Kidney (tissue), 14 donors: ENCODE data around the gene B3GALT6. TPM values are rescaled to one million over a fixed set of nuclear protein-coding genes. Genes with fewer than 3 reads are reported as not detected.

ENCODE experiments used
- DNase-seq, 5 donors: peaks; one replicate each; pipeline ENCODE4 v3.0.0-alpha.2; 2013 to 2020
- FAIRE-seq: peaks from 2 replicates; lab custom pipeline; 2012; peaks lifted over from hg19 to GRCh38; lab: Jason Lieb, UNC
- H3K27ac ChIP-seq, 2 donors: one replicate each; pipeline ENCODE4 v1.7.0; 2013; ENCODE audit warnings: low read depth in 2 of 2, low read length in 2 of 2, inconsistent platforms in 1 of 2
- H3K27me3 ChIP-seq: one replicate; pipeline ENCODE4 v1.7.1; 2013; ENCODE audit warnings: low read length, inconsistent platforms; ENCODE audit not compliant: control insufficient read depth, insufficient read depth
- H3K36me3 ChIP-seq, 3 donors: one replicate each; pipeline versions ENCODE4 v1.7.0 to v1.7.1; 2013; ENCODE audit warnings: low read length in 3 of 3, control low read depth in 1 of 3, inconsistent platforms in 1 of 3; ENCODE audit not compliant: insufficient read depth in 3 of 3, control insufficient read depth in 2 of 3
- H3K4me1 ChIP-seq, 3 donors: one replicate each; pipeline versions ENCODE4 v1.7.0 to v1.7.1; 2013; ENCODE audit warnings: low read length in 3 of 3, inconsistent platforms in 1 of 3, low read depth in 1 of 3; ENCODE audit not compliant: control insufficient read depth in 2 of 3, insufficient read depth in 2 of 3
- H3K4me3 ChIP-seq, 3 donors: one replicate each; pipeline versions ENCODE4 v1.7.0 to v1.8.1; 2013; ENCODE audit warnings: low read length in 3 of 3, control low read depth in 1 of 3, inconsistent platforms in 1 of 3
- H3K9ac ChIP-seq, 3 donors: one replicate each; pipeline versions ENCODE4 v1.7.0 to v1.7.1; 2013; ENCODE audit warnings: low read length in 3 of 3, control low read depth in 1 of 3, inconsistent platforms in 1 of 3
- H3K9me3 ChIP-seq, 3 donors: one replicate each; pipeline versions ENCODE4 v1.7.0 to v1.7.1; 2013; ENCODE audit warnings: low read length in 3 of 3, control low read depth in 1 of 3, inconsistent platforms in 1 of 3; ENCODE audit not compliant: control insufficient read depth in 2 of 3, insufficient read depth in 1 of 3
- intact Hi-C: fragments of 100-400 bp; cut with DNase I; formaldehyde crosslinking; loops from one replicate; pipeline ENCODE4 v1.11.1; 2022
- polyA plus RNA-seq: library from polyadenylated mRNA; stranded (reverse); fragments of 350-450 nt; fragmentation: Illumina TruSeq; extraction: RNeasy Lipid Tissue Mini Kit (QIAGEN cat#74804); gene quantifications from one replicate; pipeline ENCODE4 v1.2.3, GENCODE V29; 2014; ENCODE audit warnings: low read depth, low replicate concordance; ENCODE audit not compliant: insufficient read depth
- total RNA-seq: library from RNA; stranded (reverse); fragmentation: NEBNext Ultra II Directional; extraction: Animal tissue kit (Norgen Biotek cat#: 25700); gene quantifications from one replicate; pipeline ENCODE4 v1.2.1, GENCODE V29; 2021
- TF ChIP-seq, protein P1 (sequence below): IDR thresholded peaks from 3 replicates; pipeline ENCODE4 v1.5.1; 2012; ENCODE audit warnings: mild to moderate bottlenecking, moderate library complexity, borderline replicate concordance; ENCODE audit not compliant: insufficient read depth; ENCODE audit errors: extremely low read depth
- donor health status: control.
- donor health status: control.
- donor health status: control.
- donor health status: control.
- donor health status: control.
- donor health status: DM: yes; HTN: yes; CAD: no.
- donor health status: Normal renal cell carcinoma (clear cell type).

B3GALT6 gene
- total and polyA plus RNA-seq, 2 donors from 2014 or later: 13.7 to 20.3 TPM

DNA sequence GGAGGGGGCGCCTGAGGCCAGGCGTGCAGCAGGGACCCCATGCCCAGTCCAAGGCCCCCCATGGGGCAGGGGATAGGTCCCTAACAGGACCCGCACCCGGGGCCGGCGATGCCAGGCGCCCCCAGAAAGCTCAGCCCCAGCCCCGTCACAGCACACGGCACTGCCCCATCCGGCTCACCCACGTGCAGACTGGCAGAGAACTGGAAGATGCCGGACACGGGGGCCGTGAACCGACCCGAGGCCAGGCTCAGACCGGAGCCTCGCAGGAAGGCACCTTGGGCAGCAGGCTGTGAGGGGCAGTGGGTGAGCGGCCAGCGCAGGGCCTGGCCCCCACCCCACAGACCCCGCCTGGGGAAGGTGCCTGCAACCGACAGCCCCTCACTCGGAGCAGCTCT is 11.2 kb downstream of the B3GALT6 start:
- Histone ChIP-seq H3K4me1 (no peaks in the 10 kb centered on the region), H3K9me3 (no peaks in the 10 kb centered on the region), H3K36me3 (no peaks in the 10 kb centered on the region), H3K4me3 (no peak overlapping the region), H3K9ac (no peak overlapping the region), H3K27ac (no peak overlapping the region), H3K27me3 (no peaks in the 10 kb centered on the region)
- intact Hi-C loops: no loop called here
- TF ChIP-seq, protein P1, sequence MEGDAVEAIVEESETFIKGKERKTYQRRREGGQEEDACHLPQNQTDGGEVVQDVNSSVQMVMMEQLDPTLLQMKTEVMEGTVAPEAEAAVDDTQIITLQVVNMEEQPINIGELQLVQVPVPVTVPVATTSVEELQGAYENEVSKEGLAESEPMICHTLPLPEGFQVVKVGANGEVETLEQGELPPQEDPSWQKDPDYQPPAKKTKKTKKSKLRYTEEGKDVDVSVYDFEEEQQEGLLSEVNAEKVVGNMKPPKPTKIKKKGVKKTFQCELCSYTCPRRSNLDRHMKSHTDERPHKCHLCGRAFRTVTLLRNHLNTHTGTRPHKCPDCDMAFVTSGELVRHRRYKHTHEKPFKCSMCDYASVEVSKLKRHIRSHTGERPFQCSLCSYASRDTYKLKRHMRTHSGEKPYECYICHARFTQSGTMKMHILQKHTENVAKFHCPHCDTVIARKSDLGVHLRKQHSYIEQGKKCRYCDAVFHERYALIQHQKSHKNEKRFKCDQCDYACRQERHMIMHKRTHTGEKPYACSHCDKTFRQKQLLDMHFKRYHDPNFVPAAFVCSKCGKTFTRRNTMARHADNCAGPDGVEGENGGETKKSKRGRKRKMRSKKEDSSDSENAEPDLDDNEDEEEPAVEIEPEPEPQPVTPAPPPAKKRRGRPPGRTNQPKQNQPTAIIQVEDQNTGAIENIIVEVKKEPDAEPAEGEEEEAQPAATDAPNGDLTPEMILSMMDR: no peak
- DNase-seq (no peak), FAIRE-seq (no peak)

DNA sequence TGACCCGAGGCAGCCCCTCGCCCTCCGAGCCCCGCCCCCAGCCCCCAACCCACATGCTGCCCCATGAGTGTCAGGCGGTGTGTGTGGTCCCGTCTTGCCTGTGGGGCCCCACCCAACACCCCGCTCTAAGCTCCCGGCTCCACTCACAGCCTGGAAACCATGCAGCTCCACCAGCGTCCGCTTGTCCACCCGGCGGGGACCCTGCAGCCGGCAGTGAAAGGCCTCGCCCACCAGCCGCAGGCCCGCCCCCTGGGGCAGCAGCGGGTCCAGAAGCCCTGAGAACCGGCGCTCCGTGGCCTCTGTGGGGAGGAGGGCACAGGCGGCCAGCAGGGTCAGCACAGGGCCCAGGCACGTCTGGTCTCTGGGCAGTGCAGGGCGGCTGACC is 11.8 kb downstream of the B3GALT6 start:
- intact Hi-C loops: no loop called here
- Histone ChIP-seq H3K27me3 (no peaks in the 10 kb centered on the region), H3K4me3 (no peak overlapping the region), H3K27ac (no peak overlapping the region), H3K9me3 (no peaks in the 10 kb centered on the region), H3K4me1 (no peaks in the 10 kb centered on the region), H3K36me3 (no peaks in the 10 kb centered on the region), H3K9ac (no peak overlapping the region)
- FAIRE-seq: no peak
- peak in 3 of 5 donors; percentile 26 to 75 (median 48) for DNase-seq
- TF ChIP-seq, protein P1: no peak

DNA sequence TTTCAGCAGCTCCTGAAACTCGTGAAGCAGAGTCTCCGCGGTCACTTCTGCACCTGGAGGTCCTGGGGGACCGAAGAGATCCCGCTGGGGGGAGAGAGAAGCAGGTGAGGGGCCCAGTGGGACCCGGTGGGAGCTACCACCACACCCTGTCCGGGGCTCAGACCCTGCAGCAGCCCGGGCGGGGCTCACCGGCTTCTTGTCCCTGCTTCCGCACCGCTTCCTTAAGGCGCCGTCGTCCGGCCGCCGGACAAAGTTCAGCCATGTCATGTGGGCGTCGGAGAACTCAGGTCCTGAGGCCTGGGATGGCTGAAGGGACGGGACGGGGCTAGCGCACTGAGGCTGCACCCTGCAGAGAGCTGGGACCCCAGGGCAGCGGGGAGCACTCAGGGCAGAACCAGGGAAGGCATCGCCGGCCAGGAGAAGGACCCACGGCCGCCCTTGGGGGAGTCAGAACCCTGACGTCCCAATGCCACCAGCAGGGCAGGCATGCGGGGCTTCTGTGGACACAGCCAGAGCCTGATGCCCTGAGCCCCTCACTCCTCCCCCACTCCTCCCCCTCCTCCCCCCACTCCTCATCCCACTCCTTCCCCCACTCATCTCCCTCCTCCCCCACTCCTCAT is 12.3 kb downstream of the B3GALT6 start:
- intact Hi-C loops: no loop called here
- Histone ChIP-seq H3K36me3 (no peaks in the 10 kb centered on the region), H3K27me3 (no peaks in the 10 kb centered on the region), H3K4me1 (no peaks in the 10 kb centered on the region), H3K9me3 (no peaks in the 10 kb centered on the region), H3K4me3 (peak overlapping the region in 1 of 3 donors; percentile 2), H3K9ac (no peak overlapping the region), H3K27ac (no peak overlapping the region)
- TF ChIP-seq, protein P1: no peak
- FAIRE-seq (no peak), DNase-seq (peak in 3 of 5 donors; percentile 42 to 67 (median 63))
